ENCODE measurements around the gene MYH11. TPM values are rescaled to one million over a fixed set of nuclear protein-coding genes. Genes with fewer than 3 reads are reported as not detected.
"Not testable (repeated sequence)": the region's sequence is repeated elsewhere in the genome, so short reads cannot be mapped to it uniquely, and the experiment has no call there.

MYH11 gene
- total RNA-seq, 1 donor from 2014 or later = 694 TPM

DNA sequence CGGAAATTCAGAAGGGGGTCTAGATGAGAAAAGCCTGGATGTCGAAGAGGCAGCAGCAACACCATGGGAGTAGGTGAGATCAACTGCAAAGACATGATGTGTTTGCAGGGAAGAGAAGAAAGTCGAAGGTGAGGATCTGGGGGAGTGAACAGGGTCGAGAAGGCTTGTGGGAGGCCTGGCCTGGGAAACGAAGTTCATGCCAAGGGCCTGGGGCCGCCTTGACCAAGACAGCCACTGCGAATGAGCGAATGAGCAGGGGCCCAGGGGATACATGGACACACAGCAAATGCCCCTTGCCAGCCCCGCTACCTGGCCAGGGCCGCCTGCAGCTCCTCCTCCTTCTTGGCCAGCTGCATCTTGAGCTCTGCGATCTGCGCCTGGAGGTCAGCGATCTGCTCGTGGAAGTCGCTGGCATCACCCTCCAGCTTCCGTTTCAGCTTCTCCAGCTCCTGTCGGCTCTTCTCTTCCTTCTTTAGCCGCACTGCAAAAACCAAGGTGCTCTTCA, 119.6 kb downstream of the MYH11 start:
- Histone ChIP-seq H3K4me3 (no peak overlapping the region), H3K27me3 (no peaks in the 10 kb centered on the region), H3K9me3 (no peaks in the 10 kb centered on the region), H3K36me3 (peaks cover 100% of the 10 kb centered on the region in 2 donors), H3K27ac (no peak overlapping the region), H3K4me1 (no peaks in the 10 kb centered on the region)
- intact Hi-C loops (cut with DNase I) = no loop called here
- TF ChIP-seq, protein P1, sequence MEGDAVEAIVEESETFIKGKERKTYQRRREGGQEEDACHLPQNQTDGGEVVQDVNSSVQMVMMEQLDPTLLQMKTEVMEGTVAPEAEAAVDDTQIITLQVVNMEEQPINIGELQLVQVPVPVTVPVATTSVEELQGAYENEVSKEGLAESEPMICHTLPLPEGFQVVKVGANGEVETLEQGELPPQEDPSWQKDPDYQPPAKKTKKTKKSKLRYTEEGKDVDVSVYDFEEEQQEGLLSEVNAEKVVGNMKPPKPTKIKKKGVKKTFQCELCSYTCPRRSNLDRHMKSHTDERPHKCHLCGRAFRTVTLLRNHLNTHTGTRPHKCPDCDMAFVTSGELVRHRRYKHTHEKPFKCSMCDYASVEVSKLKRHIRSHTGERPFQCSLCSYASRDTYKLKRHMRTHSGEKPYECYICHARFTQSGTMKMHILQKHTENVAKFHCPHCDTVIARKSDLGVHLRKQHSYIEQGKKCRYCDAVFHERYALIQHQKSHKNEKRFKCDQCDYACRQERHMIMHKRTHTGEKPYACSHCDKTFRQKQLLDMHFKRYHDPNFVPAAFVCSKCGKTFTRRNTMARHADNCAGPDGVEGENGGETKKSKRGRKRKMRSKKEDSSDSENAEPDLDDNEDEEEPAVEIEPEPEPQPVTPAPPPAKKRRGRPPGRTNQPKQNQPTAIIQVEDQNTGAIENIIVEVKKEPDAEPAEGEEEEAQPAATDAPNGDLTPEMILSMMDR (IDR thresholded peaks at IDR 0.05) = no peak
- no peak for DNase-seq (ENCODE audit: low spot score in 2 of 2)

DNA sequence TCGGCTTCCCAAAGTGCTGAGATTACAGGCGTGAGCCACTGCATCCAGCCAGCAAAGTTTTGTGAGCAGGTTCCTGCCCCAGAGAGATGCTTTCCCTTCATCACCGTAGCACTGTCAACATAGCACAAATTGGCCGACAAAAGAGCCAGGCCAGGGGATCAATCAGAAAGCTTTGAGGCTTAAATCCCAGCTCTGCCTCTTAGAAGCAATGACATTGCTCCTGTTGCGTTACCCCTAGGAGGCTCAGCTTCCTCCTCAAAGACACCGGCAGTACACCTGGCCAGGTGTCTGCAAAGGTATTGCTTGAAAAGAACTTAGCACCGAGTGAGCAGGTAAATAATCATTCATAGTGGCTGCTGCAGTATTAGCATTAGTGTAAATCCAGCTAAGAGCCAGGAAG, 120.3 kb downstream of the MYH11 start:
- no peaks in the 10 kb centered on the region for H3K27me3 ChIP-seq
- H3K4me1 ChIP-seq = no peaks in the 10 kb centered on the region
- no peak for DNase-seq (ENCODE audit: low spot score in 2 of 2)
- H3K36me3 ChIP-seq = peaks cover 100% of the 10 kb centered on the region in 2 donors
- H3K27ac ChIP-seq = no peak overlapping the region
- no peaks in the 10 kb centered on the region for H3K9me3 ChIP-seq
- no peak overlapping the region for H3K4me3 ChIP-seq
- TF ChIP-seq, protein P1 (IDR thresholded peaks at IDR 0.05) = no peak
- intact Hi-C loops (cut with DNase I) = no loop called here

DNA sequence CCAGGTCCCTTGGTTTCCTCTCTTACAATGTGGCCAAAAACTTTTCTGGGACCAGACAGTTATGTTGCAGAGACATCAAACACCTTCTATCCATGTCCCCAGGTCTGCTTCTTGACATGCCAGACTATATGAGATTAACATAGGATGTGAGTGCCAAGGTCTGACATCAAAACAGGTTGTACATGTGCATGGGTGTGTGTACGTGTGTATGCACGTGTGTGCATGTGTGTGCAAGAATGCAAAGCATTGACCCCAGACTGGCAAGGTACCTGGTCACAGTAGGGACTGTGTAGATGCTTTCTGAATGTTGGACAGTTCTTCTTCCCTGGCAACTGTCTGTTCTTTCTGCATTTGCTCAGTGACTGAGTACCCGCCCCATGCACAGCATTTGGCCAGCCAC, 121.2 kb downstream of the MYH11 start:
- H3K4me3 ChIP-seq = no peak overlapping the region
- DNase-seq (ENCODE audit: low spot score in 2 of 2) = no peak
- H3K9me3 ChIP-seq = no peaks in the 10 kb centered on the region
- intact Hi-C loops (cut with DNase I) = no loop called here
- H3K27ac ChIP-seq = no peak overlapping the region
- H3K27me3 ChIP-seq = no peaks in the 10 kb centered on the region
- no peaks in the 10 kb centered on the region for H3K4me1 ChIP-seq
- peaks cover 99 to 100% of the 10 kb centered on the region in 2 donors for H3K36me3 ChIP-seq
- TF ChIP-seq, protein P1 (IDR thresholded peaks at IDR 0.05) = no peak

DNA sequence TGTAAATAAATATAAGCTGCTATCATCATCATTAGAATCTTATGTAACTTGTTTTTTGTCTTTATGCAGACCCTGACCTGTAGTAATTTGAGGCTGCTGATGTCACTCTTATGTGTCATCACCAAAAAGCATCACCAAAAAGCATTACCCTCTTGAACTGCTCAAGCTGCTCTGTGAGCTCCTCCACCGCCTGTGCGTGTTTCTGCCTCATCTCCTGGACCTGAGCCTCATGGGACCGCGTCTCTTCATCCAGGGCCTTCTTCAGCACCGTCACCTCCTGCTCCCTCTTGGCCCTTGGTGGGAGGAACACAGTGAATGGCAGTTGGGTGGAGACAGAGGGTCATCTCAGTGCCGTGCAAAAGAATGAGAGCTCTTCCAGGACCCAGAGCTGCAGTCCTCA, 124.4 kb downstream of the MYH11 start:
- Histone ChIP-seq H3K9me3 (no peaks in the 10 kb centered on the region), H3K4me3 (no peak overlapping the region), H3K27ac (no peak overlapping the region), H3K4me1 (no peaks in the 10 kb centered on the region), H3K36me3 (peaks cover 99 to 100% of the 10 kb centered on the region in 2 donors), H3K27me3 (no peaks in the 10 kb centered on the region)
- TF ChIP-seq, protein P1 (IDR thresholded peaks at IDR 0.05) = no peak
- intact Hi-C loops (cut with DNase I) = no loop called here
- no peak for DNase-seq (ENCODE audit: low spot score in 2 of 2)

DNA sequence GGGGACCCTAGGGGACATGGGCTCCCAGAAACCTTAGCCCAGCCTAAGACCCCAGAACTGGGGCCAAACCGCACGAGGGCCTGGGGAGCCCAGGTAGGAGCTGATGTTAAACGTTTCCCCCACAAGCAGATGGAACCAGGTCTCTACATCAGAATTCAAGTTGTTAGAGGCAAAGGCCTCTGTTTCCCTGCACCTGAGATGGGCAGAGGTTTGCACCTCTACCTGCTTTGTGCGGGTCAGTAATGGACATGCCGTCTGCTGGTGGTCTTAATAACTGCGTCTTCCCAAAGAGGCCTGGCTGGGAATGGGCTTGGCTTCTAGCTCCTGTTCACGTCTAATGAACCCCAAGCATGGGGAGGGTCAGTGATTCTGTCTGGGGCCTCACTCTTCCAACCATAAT, 127.7 kb downstream of the MYH11 start:
- Histone ChIP-seq H3K9me3 (no peaks in the 10 kb centered on the region), H3K4me1 (no peaks in the 10 kb centered on the region), H3K4me3 (no peak overlapping the region), H3K27ac (no peak overlapping the region), H3K27me3 (no peaks in the 10 kb centered on the region), H3K36me3 (peaks cover 99 to 100% of the 10 kb centered on the region in 2 donors)
- TF ChIP-seq, protein P1 (IDR thresholded peaks at IDR 0.05) = no peak
- DNase-seq (ENCODE audit: low spot score in 2 of 2) = no peak
- intact Hi-C loops (cut with DNase I) = no loop called here

DNA sequence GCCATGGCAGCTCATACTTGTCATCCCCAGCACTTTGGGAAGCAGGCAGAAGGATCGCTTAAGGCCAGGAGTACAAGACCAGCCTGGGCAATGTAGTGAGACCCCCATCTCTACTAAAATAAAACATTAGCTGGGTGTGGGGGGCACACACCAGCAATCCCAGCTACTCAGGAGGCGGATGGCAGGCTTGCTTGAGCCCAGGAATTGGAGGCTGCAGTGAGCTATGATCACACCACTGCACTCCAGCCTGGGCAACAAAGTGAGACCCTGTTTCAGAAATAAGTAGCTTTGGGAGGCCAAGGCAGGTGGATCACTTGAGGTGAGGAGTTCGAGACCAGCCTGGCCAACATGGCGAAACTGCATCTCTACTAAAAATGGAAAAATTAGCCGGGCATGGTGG, 129.1 kb downstream of the MYH11 start:
- H3K4me1 ChIP-seq; H3K27me3 ChIP-seq; H3K4me3 ChIP-seq; H3K9me3 ChIP-seq; DNase-seq (ENCODE audit: low spot score in 2 of 2); intact Hi-C loops (cut with DNase I): not testable (repeated sequence)
- Histone ChIP-seq H3K27ac (peak overlapping the region; percentile 1 to 21), H3K36me3 (peaks cover 97 to 100% of the 10 kb centered on the region in 2 donors)
